Breast epithelium (tissue), 3 donors: ENCODE data around the gene ALAS2.

Experiments used
- CTCF ChIP-seq, 3 donors: fragments of 450-650 bp; IDR thresholded peaks; one replicate each; pipeline ENCODE4 v1.5.1; 2016 to 2017; ENCODE audit warnings: antibody characterized with exemption in 3 of 3, mild to moderate bottlenecking in 3 of 3, moderate library complexity in 3 of 3
- POLR2A ChIP-seq: fragments of 450-650 bp; IDR thresholded peaks from one replicate; pipeline ENCODE4 v1.6.1; 2016; ENCODE audit warnings: antibody characterized with exemption, mild to moderate bottlenecking, moderate library complexity
- POLR2AphosphoS5 ChIP-seq, 3 donors: sonication (generic); formaldehyde crosslinking; IDR thresholded peaks; one replicate each; pipeline ENCODE4 v1.6.1; 2017; ENCODE audit warnings: antibody characterized with exemption in 3 of 3

- no peak for TF ChIP-seq CTCF (IDR thresholded peaks at IDR 0.05)
- TF ChIP-seq POLR2A = no peak
- TF ChIP-seq POLR2AphosphoS5 (IDR thresholded peaks at IDR 0.05) = no peak
Measured at GRCh38 chrX:55072286-55072685, 41.5 kb upstream of the ALAS2 start.
